Spleen (tissue), 7 donors: ENCODE results near the gene TXNDC15.

Experiments used
- CTCF ChIP-seq, 11 experiments: fragments of 200-600 bp in 7 of 11; fragments of 450-650 bp in 4 of 11; sonication (generic) in 4 of 11; IDR thresholded peaks in 8 of 11; conservative IDR thresholded peaks in 3 of 11; 1 replicate in 7 of 11; 2 replicates in 4 of 11; pipeline versions ENCODE4 v1.4.0 to v1.8.0; 2016 to 2021; ENCODE audit warnings: antibody characterized with exemption in 11 of 11, inconsistent platforms in 4 of 11, mild to moderate bottlenecking in 1 of 11
- POLR2A ChIP-seq, 3 donors: fragments of 450-650 bp; IDR thresholded peaks; one replicate each; pipeline ENCODE4 v1.5.1; 2017; ENCODE audit warnings: antibody characterized with exemption in 3 of 3, mild to moderate bottlenecking in 1 of 3
- POLR2AphosphoS5 ChIP-seq, 3 donors: sonication (generic); formaldehyde crosslinking; IDR thresholded peaks; one replicate each; pipeline ENCODE4 v1.5.1; 2017; ENCODE audit warnings: antibody characterized with exemption in 3 of 3
- donor health status: DM: no; HTN: no; CAD: no; lungs with moderate emphysema.
- donor health status: DM: no; HTN: no; CAD: no.
- donor health status: DM: no; HTN: no; CAD: no.

DNA sequence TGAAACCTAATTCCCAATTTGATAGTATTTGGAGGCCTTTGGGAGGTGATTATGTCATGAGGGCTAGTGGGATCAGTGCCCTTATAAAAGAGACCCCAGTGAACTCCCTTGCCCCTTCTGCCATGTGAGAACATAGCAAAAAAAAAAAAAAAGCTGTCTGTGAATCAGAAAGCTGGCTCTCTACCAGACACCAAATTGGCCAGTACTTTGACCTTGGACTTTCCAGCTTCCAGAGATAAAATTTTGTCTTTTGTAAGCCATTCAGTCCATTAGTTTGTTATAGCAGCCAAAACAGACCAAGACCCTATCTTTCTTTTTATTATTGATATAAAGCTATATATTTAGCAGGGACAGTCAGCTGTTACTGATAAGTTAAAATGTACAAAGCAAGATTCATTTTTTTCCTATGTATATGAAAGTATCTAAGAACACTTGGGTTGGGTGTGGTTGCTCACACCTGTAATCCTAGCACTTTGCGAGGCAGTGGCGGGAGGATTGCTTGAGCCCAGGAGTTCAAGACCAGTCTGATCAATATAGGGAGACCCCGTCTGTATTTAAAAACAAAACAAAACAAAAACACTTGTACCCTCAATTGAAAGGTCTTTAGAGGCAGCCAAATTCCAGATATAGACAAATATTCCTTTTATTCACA lies 36.5 kb upstream of the TXNDC15 start:
- no peak for TF ChIP-seq CTCF (IDR thresholded peaks at IDR 0.05 in 8 of 11, conservative IDR thresholded peaks at IDR 0.05 in 3 of 11)
- TF ChIP-seq POLR2A (IDR thresholded peaks at IDR 0.05) = no peak
- TF ChIP-seq POLR2AphosphoS5 (IDR thresholded peaks at IDR 0.05) = no peak
